Measurements from ENCODE around the gene LUC7L2.

The LUC7L2 gene

GRCh38 chr7:139358541-139359365, 941 bp upstream of the LUC7L2 start:
- DNase-seq (ENCODE audit: low read depth), result no peak
- H3K4me3 ChIP-seq (ENCODE audit: low read depth, low read length), result peak overlapping the region; percentile 93
- TF ChIP-seq, protein P1, sequence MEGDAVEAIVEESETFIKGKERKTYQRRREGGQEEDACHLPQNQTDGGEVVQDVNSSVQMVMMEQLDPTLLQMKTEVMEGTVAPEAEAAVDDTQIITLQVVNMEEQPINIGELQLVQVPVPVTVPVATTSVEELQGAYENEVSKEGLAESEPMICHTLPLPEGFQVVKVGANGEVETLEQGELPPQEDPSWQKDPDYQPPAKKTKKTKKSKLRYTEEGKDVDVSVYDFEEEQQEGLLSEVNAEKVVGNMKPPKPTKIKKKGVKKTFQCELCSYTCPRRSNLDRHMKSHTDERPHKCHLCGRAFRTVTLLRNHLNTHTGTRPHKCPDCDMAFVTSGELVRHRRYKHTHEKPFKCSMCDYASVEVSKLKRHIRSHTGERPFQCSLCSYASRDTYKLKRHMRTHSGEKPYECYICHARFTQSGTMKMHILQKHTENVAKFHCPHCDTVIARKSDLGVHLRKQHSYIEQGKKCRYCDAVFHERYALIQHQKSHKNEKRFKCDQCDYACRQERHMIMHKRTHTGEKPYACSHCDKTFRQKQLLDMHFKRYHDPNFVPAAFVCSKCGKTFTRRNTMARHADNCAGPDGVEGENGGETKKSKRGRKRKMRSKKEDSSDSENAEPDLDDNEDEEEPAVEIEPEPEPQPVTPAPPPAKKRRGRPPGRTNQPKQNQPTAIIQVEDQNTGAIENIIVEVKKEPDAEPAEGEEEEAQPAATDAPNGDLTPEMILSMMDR (IDR thresholded peaks at IDR 0.05; ENCODE audit: control insufficient read depth, extremely low read depth, insufficient read depth), result no peak

DNA sequence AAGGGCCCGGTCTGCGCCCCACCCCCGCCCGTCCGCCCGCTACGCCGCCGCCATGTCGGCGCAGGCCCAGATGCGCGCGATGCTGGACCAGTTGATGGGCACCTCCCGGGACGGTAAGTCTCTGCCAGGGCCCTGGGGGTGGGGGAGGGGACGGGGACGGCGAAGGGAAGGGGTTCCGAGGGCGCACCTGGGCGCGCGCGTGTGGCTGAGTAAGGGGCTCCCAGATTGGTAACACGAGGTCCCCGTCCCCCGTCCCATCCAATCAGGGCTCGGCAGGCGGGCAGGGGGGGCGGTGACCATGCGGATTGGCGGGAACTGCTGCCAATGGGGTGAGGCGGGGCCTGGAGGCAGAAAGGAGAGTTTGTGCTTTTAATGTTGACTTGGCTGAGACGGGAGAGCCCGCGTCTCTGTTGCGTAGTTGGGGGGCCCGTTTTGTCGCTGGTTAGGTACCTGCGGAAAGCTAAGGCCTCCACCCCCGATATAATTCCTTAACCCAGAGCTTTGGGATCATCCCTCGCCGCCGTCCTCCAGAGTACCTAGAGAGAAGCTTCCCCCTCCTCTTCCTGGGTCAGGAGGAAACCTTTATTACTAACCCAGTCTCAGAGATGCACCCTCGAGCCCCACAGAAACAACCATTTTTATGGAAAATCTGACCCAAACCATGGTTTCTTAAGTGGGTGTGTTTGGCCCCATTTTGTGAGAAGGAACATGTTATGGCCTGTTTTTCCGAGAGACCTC, 685 bp downstream of the LUC7L2 start:
- H3K4me3 ChIP-seq (ENCODE audit: low read depth, low read length), result peak overlapping the region; percentile 93
- TF ChIP-seq, protein P1 (IDR thresholded peaks at IDR 0.05; ENCODE audit: control insufficient read depth, extremely low read depth, insufficient read depth), result no peak
- DNase-seq (ENCODE audit: low read depth), result peak; percentile 90

GRCh38 chr7:139360948-139361307, 1.2 kb downstream of the LUC7L2 start:
- no peak for DNase-seq (ENCODE audit: low read depth)
- peak overlapping the region; percentile 93 for H3K4me3 ChIP-seq (ENCODE audit: low read depth, low read length)
- TF ChIP-seq, protein P1 (IDR thresholded peaks at IDR 0.05; ENCODE audit: control insufficient read depth, extremely low read depth, insufficient read depth), result no peak

GRCh38 chr7:139361523-139361922, 1.8 kb downstream of the LUC7L2 start:
- no peak for DNase-seq (ENCODE audit: low read depth)
- H3K4me3 ChIP-seq (ENCODE audit: low read depth, low read length), result peak overlapping the region; percentile 93

DNA sequence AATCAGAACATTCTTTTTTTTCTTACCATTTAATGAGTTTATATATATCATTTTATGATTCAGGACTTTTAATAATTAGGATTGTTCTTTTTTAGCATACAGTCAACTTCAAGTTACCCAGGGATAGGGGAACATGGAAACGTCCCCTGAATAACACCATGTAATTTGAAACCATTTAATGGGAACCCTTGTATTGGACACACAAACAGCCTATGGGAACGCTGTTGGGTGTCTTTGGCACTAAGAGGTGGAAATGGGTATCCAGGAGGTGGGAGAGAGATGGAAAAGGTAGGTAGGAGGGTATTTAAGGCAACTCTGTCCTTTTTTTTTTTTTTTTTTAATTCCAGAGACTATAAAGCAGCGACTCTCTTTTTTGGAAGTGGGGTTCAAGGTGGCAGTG, 2.6 kb downstream of the LUC7L2 start:
- H3K4me3 ChIP-seq (ENCODE audit: low read depth, low read length), result peak overlapping the region; percentile 93
- no peak for DNase-seq (ENCODE audit: low read depth)
- TF ChIP-seq, protein P1 (IDR thresholded peaks at IDR 0.05; ENCODE audit: control insufficient read depth, extremely low read depth, insufficient read depth), result no peak

More at GRCh38 chr7:139361523-139361922, 1.8 kb downstream of the LUC7L2 start:
- TF ChIP-seq, protein P1 (IDR thresholded peaks at IDR 0.05; ENCODE audit: control insufficient read depth, extremely low read depth, insufficient read depth), result no peak

GRCh38 chr7:139362981-139363380, 3.3 kb downstream of the LUC7L2 start:
- TF ChIP-seq, protein P1 (IDR thresholded peaks at IDR 0.05; ENCODE audit: control insufficient read depth, extremely low read depth, insufficient read depth), result no peak
- H3K4me3 ChIP-seq (ENCODE audit: low read depth, low read length), result peak overlapping the region; percentile 93; the same call in 1 of the 2 replicates
- no peak for DNase-seq (ENCODE audit: low read depth)

Data from LNCaP clone FGC (cell line).